Gastroesophageal sphincter (tissue), 3 donors: ENCODE data around the gene PRKAG2.

ENCODE experiments used
- CTCF ChIP-seq, 4 experiments: fragments of 200-600 bp in 2 of 4; fragments of 450-650 bp in 2 of 4; sonication (generic) in 1 of 4; IDR thresholded peaks; one replicate each; pipeline ENCODE4 v1.5.1; 2017 to 2019; ENCODE audit warnings: antibody characterized with exemption in 4 of 4, mild to moderate bottlenecking in 2 of 4, moderate library complexity in 2 of 4
- POLR2AphosphoS5 ChIP-seq: sonication (generic); formaldehyde crosslinking; IDR thresholded peaks from one replicate; pipeline ENCODE4 v1.6.1; 2017; ENCODE audit warnings: antibody characterized with exemption

GRCh38 chr7:151518105-151518946 is 358.6 kb downstream of the PRKAG2 start:
- TF ChIP-seq CTCF (IDR thresholded peaks at IDR 0.05) (peak in 2 of 4 experiments; percentile 24 to 32), POLR2AphosphoS5 (peak; percentile 43)
